ENCODE measurements around the gene GREB1.

GREB1 gene

DNA sequence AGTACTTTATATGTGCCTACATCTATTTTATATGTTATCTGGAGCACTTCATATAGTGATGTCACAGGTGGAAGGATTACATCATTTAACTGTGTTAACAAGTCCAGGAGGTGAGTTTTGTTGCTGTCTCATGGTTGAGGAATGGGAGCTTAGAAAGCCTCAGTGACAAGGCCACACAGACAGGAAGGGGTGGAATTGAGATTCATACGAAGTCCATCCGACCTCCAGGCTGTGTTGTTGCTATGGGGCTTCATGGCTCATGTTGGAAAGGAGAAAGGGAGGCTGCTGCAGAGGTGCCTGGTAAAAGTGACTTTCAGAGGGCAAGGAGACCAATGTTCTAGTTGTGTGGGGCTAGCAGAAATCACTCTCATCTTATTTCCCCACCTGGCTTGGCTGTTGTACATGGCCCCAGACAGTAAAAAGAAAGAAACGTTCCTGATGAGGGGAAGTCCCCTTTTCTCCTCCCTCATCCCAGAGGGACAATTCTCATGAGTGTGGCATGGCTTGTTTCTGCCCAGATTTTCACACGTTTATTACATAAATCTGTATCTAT, 31.0 kb upstream of the GREB1 start:
- H3K27me3 Mint-ChIP-seq: peaks cover 8 to 51% of the 10 kb centered on the region in 2 donors
- no peak overlapping the region for H3K4me3 Mint-ChIP-seq
- peaks cover 0 to 7% of the 10 kb centered on the region in 2 donors for H3K4me1 Mint-ChIP-seq (ENCODE audit: low read depth in 2 of 2)
- ATAC-seq (replicated peaks) (no peak), DNase-seq (no peak)
- H3K9me3 Mint-ChIP-seq: no peaks in the 10 kb centered on the region
- peaks cover 3% of the 10 kb centered on the region for H3K36me3 Mint-ChIP-seq (ENCODE audit: insufficient read depth)
- H3K27ac Mint-ChIP-seq: no peak overlapping the region

DNA sequence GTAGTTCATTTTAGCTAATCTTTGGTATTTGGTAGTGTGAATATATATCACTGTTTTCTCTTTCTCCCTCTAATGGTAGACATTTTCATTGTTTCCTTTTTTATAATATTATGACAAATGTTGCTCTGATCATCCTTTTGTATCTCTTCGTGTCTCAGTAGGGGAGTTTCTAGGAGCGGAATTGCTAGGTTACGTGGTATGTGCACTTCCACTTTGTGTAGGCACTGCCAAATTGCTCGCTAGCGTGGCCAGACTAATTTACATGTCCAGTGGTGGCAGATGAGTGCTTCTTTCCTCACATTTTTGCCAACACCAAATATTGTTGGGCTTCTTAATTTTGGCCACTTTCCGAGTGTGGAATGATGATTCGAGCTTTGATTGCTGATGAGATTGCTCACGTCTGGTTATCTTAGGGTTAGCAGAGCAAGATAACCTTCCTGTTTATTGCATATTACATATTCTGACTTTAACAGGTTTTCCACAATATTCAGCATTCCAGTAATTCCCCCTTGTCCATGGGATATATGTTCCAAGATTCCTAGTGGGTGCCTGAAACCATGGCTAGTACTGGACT, 30.4 kb upstream of the GREB1 start:
- peaks cover 0 to 7% of the 10 kb centered on the region in 2 donors for H3K4me1 Mint-ChIP-seq (ENCODE audit: low read depth in 2 of 2)
- no peak overlapping the region for H3K4me3 Mint-ChIP-seq
- H3K27me3 Mint-ChIP-seq: peaks cover 8 to 55% of the 10 kb centered on the region in 2 donors
- no peak for ATAC-seq (replicated peaks)
- no peaks in the 10 kb centered on the region for H3K9me3 Mint-ChIP-seq
- H3K36me3 Mint-ChIP-seq (ENCODE audit: insufficient read depth): peaks cover 3% of the 10 kb centered on the region
- no peak overlapping the region for H3K27ac Mint-ChIP-seq
- DNase-seq: no peak

DNA sequence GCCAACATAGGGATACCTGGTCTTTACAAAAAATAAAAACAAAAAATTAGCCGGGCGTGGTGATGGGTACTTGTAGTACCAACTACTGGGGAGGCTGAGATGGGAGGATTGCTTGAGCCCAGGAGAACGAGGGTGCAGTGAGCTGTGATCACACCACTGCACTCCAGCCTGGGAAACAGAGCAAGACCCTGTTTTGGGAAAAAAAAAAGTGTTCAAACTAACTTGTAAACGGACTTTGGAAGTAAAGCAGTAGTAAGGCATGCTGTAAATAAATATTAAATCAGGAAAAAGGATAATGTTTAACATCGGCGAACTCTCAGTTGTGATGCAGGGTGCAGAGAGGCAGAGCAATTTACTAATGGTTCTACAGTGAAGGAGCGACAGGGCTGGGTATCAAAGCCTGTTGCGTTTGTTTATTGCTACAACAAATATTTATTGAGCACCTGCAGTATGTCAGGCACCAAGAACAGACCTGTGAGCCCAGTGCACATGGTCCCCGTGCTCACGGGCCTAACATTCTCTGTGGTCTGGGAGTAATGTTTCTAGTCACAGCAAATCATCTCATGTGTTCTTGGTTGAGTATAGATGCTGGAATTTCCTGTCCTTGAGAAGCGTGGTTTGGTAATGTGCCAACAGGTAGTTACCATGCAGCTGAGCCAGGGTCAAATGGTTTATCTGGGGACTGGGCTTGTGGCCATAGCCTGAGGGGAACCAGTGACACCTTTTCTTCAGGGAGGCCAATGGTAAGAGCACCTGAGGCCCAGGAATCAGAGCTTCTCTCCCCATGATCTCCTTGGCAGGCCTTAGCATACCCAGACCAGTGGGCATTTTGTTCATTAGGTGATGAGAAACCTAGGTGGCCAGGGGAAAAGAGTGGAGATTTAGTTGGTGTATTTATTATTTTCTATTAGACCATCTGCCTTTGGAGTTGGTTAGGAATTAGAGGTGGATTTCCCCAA, 27.9 kb upstream of the GREB1 start:
- Mint-ChIP-seq H3K4me3 (no peak overlapping the region), H3K36me3 (ENCODE audit: insufficient read depth) (peaks cover 3% of the 10 kb centered on the region), H3K9me3 (no peaks in the 10 kb centered on the region), H3K27ac (no peak overlapping the region), H3K4me1 (ENCODE audit: low read depth in 2 of 2) (peaks cover 0 to 2% of the 10 kb centered on the region in 2 donors), H3K27me3 (peaks cover 8 to 52% of the 10 kb centered on the region in 2 donors)
- no peak for DNase-seq
- ATAC-seq (replicated peaks): no peak

GRCh38 chr2:11506611-11506969, 27.3 kb upstream of the GREB1 start:
- DNase-seq (no peak), ATAC-seq (replicated peaks) (no peak)
- Mint-ChIP-seq H3K4me1 (ENCODE audit: low read depth in 2 of 2) (no peaks in the 10 kb centered on the region), H3K36me3 (ENCODE audit: insufficient read depth) (peaks cover 3% of the 10 kb centered on the region), H3K27ac (no peak overlapping the region), H3K27me3 (peaks cover 8 to 55% of the 10 kb centered on the region in 2 donors), H3K9me3 (no peaks in the 10 kb centered on the region), H3K4me3 (no peak overlapping the region)

DNA sequence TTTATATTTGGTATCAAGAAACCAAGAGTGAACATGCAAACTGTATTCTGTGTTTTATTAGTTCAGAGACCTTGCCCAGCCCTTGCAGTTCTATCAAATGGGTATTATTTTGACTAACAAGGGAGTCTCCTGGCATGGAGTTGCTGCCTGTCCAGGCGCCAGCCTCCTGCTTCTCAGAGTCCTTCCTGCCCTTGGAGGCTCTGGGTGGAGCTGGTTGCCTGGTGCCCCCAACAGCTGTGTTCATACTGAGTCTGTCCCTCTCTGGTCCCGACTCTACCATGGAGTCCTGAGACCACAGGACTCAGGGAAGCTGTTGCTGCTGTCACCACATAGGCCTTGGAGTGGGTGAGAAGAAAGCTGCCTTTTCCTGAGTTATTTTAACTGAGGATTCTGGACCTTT, 26.3 kb upstream of the GREB1 start:
- no peak overlapping the region for H3K4me3 Mint-ChIP-seq
- no peaks in the 10 kb centered on the region for H3K9me3 Mint-ChIP-seq
- no peak overlapping the region for H3K27ac Mint-ChIP-seq
- ATAC-seq (replicated peaks) (no peak), DNase-seq (no peak)
- no peaks in the 10 kb centered on the region for H3K36me3 Mint-ChIP-seq (ENCODE audit: insufficient read depth)
- H3K27me3 Mint-ChIP-seq: peaks cover 8 to 62% of the 10 kb centered on the region in 2 donors
- no peaks in the 10 kb centered on the region for H3K4me1 Mint-ChIP-seq (ENCODE audit: low read depth in 2 of 2)

DNA sequence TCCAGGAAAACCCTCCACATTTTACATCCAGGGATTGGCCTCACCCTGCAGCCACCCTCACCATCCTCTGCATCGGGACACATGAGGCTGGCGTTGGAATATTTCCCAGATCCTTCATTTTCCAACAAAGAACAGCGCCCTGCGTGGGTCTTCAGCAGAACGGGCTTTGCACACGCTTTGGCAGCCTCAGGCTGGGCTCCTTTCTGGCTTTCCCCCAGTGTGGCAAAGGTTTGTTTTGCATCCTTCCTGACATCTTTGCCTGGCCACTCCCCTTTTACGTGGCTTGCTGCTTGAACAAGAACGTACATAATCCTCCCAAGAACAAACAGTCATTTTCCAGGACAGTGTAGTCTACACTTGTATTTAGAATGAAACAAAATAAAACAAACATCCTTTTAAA, 25.6 kb upstream of the GREB1 start:
- Mint-ChIP-seq H3K9me3 (no peaks in the 10 kb centered on the region), H3K4me1 (ENCODE audit: low read depth in 2 of 2) (no peaks in the 10 kb centered on the region), H3K27me3 (peaks cover 8 to 63% of the 10 kb centered on the region in 2 donors), H3K4me3 (no peak overlapping the region), H3K27ac (no peak overlapping the region), H3K36me3 (ENCODE audit: insufficient read depth) (no peaks in the 10 kb centered on the region)
- DNase-seq: no peak
- ATAC-seq (replicated peaks): no peak

DNA sequence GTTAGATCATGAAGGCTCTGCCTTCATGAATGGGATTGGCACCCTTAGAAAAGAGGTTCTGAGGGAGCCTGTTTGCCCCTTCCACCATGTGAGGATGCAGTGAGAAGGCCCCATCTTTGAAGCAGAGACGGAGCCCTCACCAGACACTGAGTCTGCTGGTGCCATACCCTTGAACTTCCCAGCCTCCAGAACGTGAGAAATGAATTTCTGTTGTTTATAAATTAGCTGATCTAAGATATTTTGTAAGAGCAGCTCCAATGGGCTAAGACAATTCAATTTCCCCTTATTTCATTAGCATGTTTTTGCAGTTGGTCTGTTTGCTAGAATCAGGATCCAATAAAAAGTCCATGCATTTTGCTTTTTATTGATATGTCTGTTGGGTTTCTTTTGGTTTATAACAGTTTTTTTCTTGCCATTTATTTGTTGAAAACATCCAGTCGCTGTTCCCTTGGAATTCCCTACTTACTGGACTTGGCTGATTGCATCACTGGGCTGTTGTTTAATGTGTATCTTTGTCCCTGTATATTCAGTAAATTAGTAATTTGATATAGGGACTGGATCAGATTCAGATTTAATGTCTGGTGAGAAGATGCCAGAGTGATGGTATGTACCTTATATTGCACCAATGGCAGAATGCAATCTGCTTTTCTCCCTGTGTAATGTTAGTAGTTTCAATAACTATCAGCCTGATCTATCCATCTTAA, 24.0 kb upstream of the GREB1 start:
- Mint-ChIP-seq H3K9me3 (no peaks in the 10 kb centered on the region), H3K4me3 (no peak overlapping the region), H3K27ac (no peak overlapping the region), H3K36me3 (ENCODE audit: insufficient read depth) (no peaks in the 10 kb centered on the region), H3K27me3 (peaks cover 3 to 78% of the 10 kb centered on the region in 2 donors), H3K4me1 (ENCODE audit: low read depth in 2 of 2) (no peaks in the 10 kb centered on the region)
- ATAC-seq (replicated peaks) (no peak), DNase-seq (no peak)

GRCh38 chr2:11512431-11512830, 21.4 kb upstream of the GREB1 start:
- H3K4me1 Mint-ChIP-seq (ENCODE audit: low read depth in 2 of 2): no peaks in the 10 kb centered on the region
- ATAC-seq (replicated peaks): no peak

GRCh38 chr2:11513319-11513718, 20.5 kb upstream of the GREB1 start:
- no peaks in the 10 kb centered on the region for H3K36me3 Mint-ChIP-seq (ENCODE audit: insufficient read depth)
- no peak overlapping the region for H3K27ac Mint-ChIP-seq
- H3K9me3 Mint-ChIP-seq: no peaks in the 10 kb centered on the region
- H3K27me3 Mint-ChIP-seq: peaks cover 9 to 83% of the 10 kb centered on the region in 2 donors
- DNase-seq (no peak), ATAC-seq (replicated peaks) (no peak)
- no peak overlapping the region for H3K4me3 Mint-ChIP-seq
- H3K4me1 Mint-ChIP-seq (ENCODE audit: low read depth in 2 of 2): no peaks in the 10 kb centered on the region

More at GRCh38 chr2:11512431-11512830, 21.4 kb upstream of the GREB1 start:
- Mint-ChIP-seq H3K4me3 (no peak overlapping the region), H3K9me3 (no peaks in the 10 kb centered on the region), H3K36me3 (ENCODE audit: insufficient read depth) (no peaks in the 10 kb centered on the region), H3K27me3 (peaks cover 9 to 87% of the 10 kb centered on the region in 2 donors), H3K27ac (no peak overlapping the region)
- no peak for DNase-seq

- H3K36me3 Mint-ChIP-seq (ENCODE audit: insufficient read depth): no peaks in the 10 kb centered on the region
- H3K9me3 Mint-ChIP-seq: no peaks in the 10 kb centered on the region
- H3K4me1 Mint-ChIP-seq (ENCODE audit: low read depth in 2 of 2): no peaks in the 10 kb centered on the region
Observed at GRCh38 chr2:11514081-11514730, 19.6 kb upstream of the GREB1 start.

GRCh38 chr2:11514904-11515303, 18.9 kb upstream of the GREB1 start:
- no peak overlapping the region for H3K4me3 Mint-ChIP-seq
- H3K36me3 Mint-ChIP-seq (ENCODE audit: insufficient read depth): no peaks in the 10 kb centered on the region
- H3K27me3 Mint-ChIP-seq: peaks cover 9 to 77% of the 10 kb centered on the region in 2 donors
- no peak for ATAC-seq (replicated peaks)
- no peak for DNase-seq
- no peaks in the 10 kb centered on the region for H3K4me1 Mint-ChIP-seq (ENCODE audit: low read depth in 2 of 2)
- H3K27ac Mint-ChIP-seq: no peak overlapping the region
- H3K9me3 Mint-ChIP-seq: no peaks in the 10 kb centered on the region

More at GRCh38 chr2:11514081-11514730, 19.6 kb upstream of the GREB1 start:
- ATAC-seq (replicated peaks) (no peak), DNase-seq (no peak)
- no peak overlapping the region for H3K4me3 Mint-ChIP-seq
- H3K27ac Mint-ChIP-seq: no peak overlapping the region
- H3K27me3 Mint-ChIP-seq: peaks cover 9 to 81% of the 10 kb centered on the region in 2 donors

DNA sequence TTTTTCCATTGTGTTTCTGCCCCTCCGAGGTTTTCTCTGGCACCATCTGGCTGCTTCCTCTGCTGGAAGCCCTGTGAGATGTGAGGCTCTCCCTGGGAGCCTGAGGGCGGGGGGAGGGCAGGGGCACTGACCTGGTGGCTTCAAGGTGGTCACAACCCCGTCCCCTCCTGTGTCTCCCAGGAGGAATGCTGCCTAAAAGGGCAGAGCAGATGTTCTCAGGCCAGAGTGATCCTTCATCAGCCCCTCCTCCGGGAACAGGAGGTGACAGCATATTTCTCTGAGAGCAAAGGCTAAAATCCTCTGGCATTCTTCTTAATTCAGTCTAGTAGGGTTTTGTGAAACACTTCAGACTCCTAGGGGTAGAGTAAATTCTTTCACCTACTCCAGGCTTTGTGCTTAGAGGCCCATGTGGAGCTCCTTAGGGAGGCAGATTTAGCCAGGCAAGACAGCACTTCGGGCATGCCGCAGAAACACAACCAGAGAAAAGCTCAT, 18.3 kb upstream of the GREB1 start:
- Mint-ChIP-seq H3K27ac (no peak overlapping the region), H3K27me3 (peaks cover 9 to 70% of the 10 kb centered on the region in 2 donors), H3K4me1 (ENCODE audit: low read depth in 2 of 2) (no peaks in the 10 kb centered on the region), H3K9me3 (peaks cover 0 to 3% of the 10 kb centered on the region in 2 donors), H3K4me3 (no peak overlapping the region), H3K36me3 (ENCODE audit: insufficient read depth) (no peaks in the 10 kb centered on the region)
- ATAC-seq (replicated peaks) (no peak), DNase-seq (no peak)

Measured in effector memory CD8-positive, alpha-beta T cell (primary cell).